HepG2 (cell line): Measurements from ENCODE around the gene IARS2.

Experiments
- AFF4 ChIP-seq: sonication (generic); formaldehyde crosslinking; IDR thresholded peaks from 2 replicates; pipeline ENCODE4 v1.4.0; 2020; ENCODE audit warnings: missing genetic modification reagents
- BRCA1 ChIP-seq: sonication (generic); formaldehyde crosslinking; IDR thresholded peaks from 2 replicates; pipeline ENCODE4 v1.4.0; 2020; ENCODE audit warnings: missing genetic modification reagents
- CTCF ChIP-seq: sonication (generic); formaldehyde crosslinking; IDR thresholded peaks from 2 replicates; pipeline ENCODE4 v1.5.0; 2020; ENCODE audit warnings: mild to moderate bottlenecking, missing genetic modification reagents, moderate library complexity
- GATAD2A ChIP-seq: IDR thresholded peaks from 2 replicates; pipeline ENCODE4 v1.6.1; 2016
- HNRNPH1 ChIP-seq: fragments of 200-400 bp; formaldehyde crosslinking; optimal IDR thresholded peaks from 2 replicates; pipeline ENCODE3; 2017; ENCODE audit warnings: mild to moderate bottlenecking, low read depth, low read length
- MAX ChIP-seq: IDR thresholded peaks from 2 replicates; pipeline ENCODE4 v1.6.1; 2012; ENCODE audit warnings: inconsistent platforms
- NFYB ChIP-seq: sonication (generic); formaldehyde crosslinking; IDR thresholded peaks from 2 replicates; pipeline ENCODE4 v1.4.0; 2020; ENCODE audit warnings: missing genetic modification reagents
- TCF7 ChIP-seq: sonication (generic); IDR thresholded peaks from 2 replicates; pipeline ENCODE4 v1.6.1; 2016; ENCODE audit warnings: antibody characterized with exemption, low read depth
- ZMAT5 ChIP-seq: sonication (generic); formaldehyde crosslinking; IDR thresholded peaks from 2 replicates; pipeline ENCODE4 v1.5.0; 2020; ENCODE audit warnings: mild to moderate bottlenecking, low read depth, missing genetic modification reagents, borderline replicate concordance
- ZNF274 ChIP-seq: sonication (generic); formaldehyde crosslinking; IDR thresholded peaks from 2 replicates; pipeline ENCODE4 v1.5.1; 2020; ENCODE audit warnings: mild to moderate bottlenecking, missing genetic modification reagents
- ZNF674 ChIP-seq: sonication (generic); formaldehyde crosslinking; IDR thresholded peaks from 2 replicates; pipeline ENCODE4 v1.5.0; 2020; ENCODE audit warnings: low read depth, mild to moderate bottlenecking, missing genetic modification reagents
- ZSCAN31 ChIP-seq: sonication (generic); formaldehyde crosslinking; IDR thresholded peaks from 2 replicates; pipeline ENCODE4 v1.5.0; 2020; ENCODE audit warnings: low read depth, mild to moderate bottlenecking, missing genetic modification reagents

- TF ChIP-seq CTCF (CRISPR knock-in tag) = no peak
- no peak for TF ChIP-seq BRCA1 (CRISPR knock-in tag)
- no peak for TF ChIP-seq HNRNPH1
- no peak for TF ChIP-seq AFF4
- no peak for TF ChIP-seq ZNF674 (CRISPR knock-in tag)
- TF ChIP-seq ZSCAN31 = no peak
- TF ChIP-seq ZMAT5 (CRISPR knock-in tag) = no peak
- TF ChIP-seq ZNF274 = no peak
- no peak for TF ChIP-seq MAX
- TF ChIP-seq NFYB (CRISPR knock-in tag) = no peak
- TF ChIP-seq TCF7 = no peak
- TF ChIP-seq GATAD2A (CRISPR knock-in tag) = no peak
Observed at GRCh38 chr1:220186752-220187151, 92.8 kb downstream of the IARS2 start.
